ENCODE measurements around the gene FOXP1.

FOXP1 gene

GRCh38 chr3:71562938-71563337, 20.6 kb downstream of the FOXP1 start:
- no peak for DNase-seq

GRCh38 chr3:71560665-71561064, 22.9 kb downstream of the FOXP1 start:
- DNase-seq = no peak

- DNase-seq = no peak
Observed at GRCh38 chr3:71559578-71560162, 23.9 kb downstream of the FOXP1 start.

GRCh38 chr3:71559021-71559420, 24.5 kb downstream of the FOXP1 start:
- no peak for DNase-seq

GRCh38 chr3:71554649-71555048, 28.9 kb downstream of the FOXP1 start:
- no peak for DNase-seq

GRCh38 chr3:71551311-71551919, 32.1 kb downstream of the FOXP1 start:
- DNase-seq = no peak

GRCh38 chr3:71549951-71550350, 33.6 kb downstream of the FOXP1 start:
- no peak for DNase-seq

- DNase-seq = no peak
Observed at GRCh38 chr3:71548705-71549384, 34.7 kb downstream of the FOXP1 start.

GRCh38 chr3:71547249-71548198, 36.0 kb downstream of the FOXP1 start:
- DNase-seq = no peak

- no peak for DNase-seq
Observed at GRCh38 chr3:71546821-71547220, 36.7 kb downstream of the FOXP1 start.

GRCh38 chr3:71545330-71545729, 38.2 kb downstream of the FOXP1 start:
- DNase-seq = no peak

GRCh38 chr3:71543371-71544016, 40.0 kb downstream of the FOXP1 start:
- no peak for DNase-seq

- DNase-seq = peak; percentile 83
Observed at GRCh38 chr3:71542521-71543370, 40.8 kb downstream of the FOXP1 start.

GRCh38 chr3:71541313-71541712, 42.2 kb downstream of the FOXP1 start:
- DNase-seq = peak; percentile 21

GRCh38 chr3:71537211-71537611, 46.3 kb downstream of the FOXP1 start:
- no peak for DNase-seq

- no peak for DNase-seq
Observed at GRCh38 chr3:71536376-71536965, 47.1 kb downstream of the FOXP1 start.

- DNase-seq = no peak
Observed at GRCh38 chr3:71533588-71533987, 49.9 kb downstream of the FOXP1 start.

GRCh38 chr3:71532639-71533395, 50.7 kb downstream of the FOXP1 start:
- DNase-seq = no peak

GRCh38 chr3:71530903-71531530, 52.5 kb downstream of the FOXP1 start:
- no peak for DNase-seq

GRCh38 chr3:71528816-71529215, 54.7 kb downstream of the FOXP1 start:
- DNase-seq = no peak

Measured in NCI-H526 treated with DMSO at 0.1 percent for 48 hours (cell line).